ENCODE measurements around the gene SPHK1.
A peak's percentile ranks its signal among the peaks of the same experiment; 100 is the strongest.

The SPHK1 gene

GRCh38 chr17:76421044-76421407 is 36.6 kb downstream of the SPHK1 start:
- POLR2A ChIA-PET (ENCODE audit: low non-redundant PET): no interaction called here
- DNase-seq (ENCODE audit: low spot score): no peak
- TF ChIP-seq CTCF (conservative IDR thresholded peaks at IDR 0.05; ENCODE audit: low read depth): no peak
- peak overlapping the region; percentile 18; the same call in 1 of the 2 replicates for H3K27ac ChIP-seq
- CTCF ChIA-PET: interaction anchor here (0.6 kb wide), 1 partner anchor 46 kb away, joined by 3 read pairs; the partner anchor contains the start of gene AANAT

- TF ChIP-seq CTCF (conservative IDR thresholded peaks at IDR 0.05; ENCODE audit: low read depth): no peak
- CTCF ChIA-PET: interaction anchor here (0.5 kb wide), 1 partner anchor 31 kb away, joined by 3 read pairs; no protein-coding TSS in a partner anchor
- H3K27ac ChIP-seq: no peak overlapping the region
- POLR2A ChIA-PET (ENCODE audit: low non-redundant PET): no interaction called here
- no peak for DNase-seq (ENCODE audit: low spot score)
These were observed 38.0 kb downstream of the SPHK1 start for GRCh38 chr17:76422406-76422805.

GRCh38 chr17:76422860-76423259 is 38.5 kb downstream of the SPHK1 start:
- TF ChIP-seq CTCF (conservative IDR thresholded peaks at IDR 0.05; ENCODE audit: low read depth): no peak
- ChIA-PET CTCF (interaction anchor here (0.5 kb wide), 1 partner anchor 31 kb away, joined by 3 read pairs; no protein-coding TSS in a partner anchor), POLR2A (ENCODE audit: low non-redundant PET) (no interaction called here)
- no peak for DNase-seq (ENCODE audit: low spot score)
- no peak overlapping the region for H3K27ac ChIP-seq

- CTCF ChIA-PET: interaction anchor here (1.1 to 1.6 kb wide), 3 partner anchors 13 to 40 kb away, joined by 3 to 5 read pairs (median 4); no protein-coding TSS in a partner anchor
These were observed 42.4 kb downstream of the SPHK1 start for GRCh38 chr17:76426853-76427252.

GRCh38 chr17:76427501-76428231 is 43.3 kb downstream of the SPHK1 start:
- ChIA-PET CTCF (interaction anchor here (0.5 to 1.1 kb wide), 4 partner anchors 14 to 468 kb away, joined by 3 to 4 read pairs (median 3); no protein-coding TSS in a partner anchor), POLR2A (ENCODE audit: low non-redundant PET) (no interaction called here)
- DNase-seq (ENCODE audit: low spot score): no peak
- no peak overlapping the region for H3K27ac ChIP-seq
- no peak for TF ChIP-seq CTCF (conservative IDR thresholded peaks at IDR 0.05; ENCODE audit: low read depth)

More at GRCh38 chr17:76426853-76427252, 42.4 kb downstream of the SPHK1 start:
- no peak overlapping the region for H3K27ac ChIP-seq
- DNase-seq (ENCODE audit: low spot score): no peak
- TF ChIP-seq CTCF (conservative IDR thresholded peaks at IDR 0.05; ENCODE audit: low read depth): no peak
- POLR2A ChIA-PET (ENCODE audit: low non-redundant PET): no interaction called here

- ChIA-PET POLR2A (ENCODE audit: low non-redundant PET) (no interaction called here), CTCF (interaction anchor here (0.5 kb wide), 2 partner anchors 236 to 469 kb away, joined by 3 read pairs; no protein-coding TSS in a partner anchor)
- no peak overlapping the region for H3K27ac ChIP-seq
- DNase-seq (ENCODE audit: low spot score): no peak
- TF ChIP-seq CTCF (conservative IDR thresholded peaks at IDR 0.05; ENCODE audit: low read depth): no peak
These were observed 44.1 kb downstream of the SPHK1 start for GRCh38 chr17:76428511-76428910.

Data from RWPE1 (cell line).